GM10847 (cell line): Measurements from ENCODE around the gene ZBTB32.

ENCODE experiments used
- POLR2A ChIP-seq: IDR thresholded peaks from 2 replicates; pipeline ENCODE4 v1.6.1; 2011; ENCODE audit not compliant: insufficient read length; ENCODE audit errors: extremely low read depth

Gene ZBTB32

DNA sequence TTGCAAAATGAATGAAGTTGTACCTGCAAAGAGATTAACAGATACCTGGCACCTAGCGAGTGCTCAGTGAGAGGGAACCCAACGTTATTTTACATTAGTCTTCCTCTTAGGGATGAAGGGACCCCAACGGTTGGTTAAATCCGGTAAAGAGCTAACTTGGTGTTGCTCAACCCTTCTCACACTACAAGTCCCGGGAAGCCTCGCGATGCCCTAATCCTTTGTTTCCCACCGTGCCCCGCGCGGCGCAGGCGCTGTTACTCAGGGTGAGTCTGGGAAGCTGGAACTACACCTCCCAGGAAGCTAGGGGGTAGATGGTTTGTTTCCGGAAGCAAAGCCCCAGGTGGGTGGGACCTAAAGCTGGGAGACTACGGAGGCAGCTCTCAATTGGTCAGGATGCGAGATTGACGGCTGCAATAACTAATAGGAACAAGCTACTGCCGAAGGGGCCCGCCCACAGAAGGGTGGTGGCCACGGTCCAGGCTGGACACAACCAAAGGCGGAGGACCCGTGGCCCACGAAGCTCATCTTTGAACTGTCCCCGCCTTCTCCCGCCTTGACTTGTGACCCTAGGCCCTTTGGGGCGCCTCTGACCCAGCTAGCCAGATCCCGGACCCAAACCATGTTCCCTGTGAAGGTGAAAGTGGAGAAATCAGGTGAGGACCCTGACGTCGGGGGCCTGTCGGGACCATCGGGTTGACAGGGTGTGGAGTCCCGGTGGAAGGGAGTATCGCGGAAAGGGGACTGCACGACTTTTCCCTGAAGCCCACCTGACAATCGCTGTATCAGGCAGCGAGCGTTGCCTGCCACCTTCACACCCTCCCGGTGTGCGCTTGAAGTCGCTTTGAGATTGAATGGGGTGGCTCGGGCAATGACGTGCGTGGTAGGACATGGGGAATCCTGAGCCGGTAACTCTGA is 44.0 kb downstream of the ZBTB32 start, which contains the start of gene LIN37:
Gene LIN37, plus strand, starts transcription at position 471 of the 915 bp plus-strand sequence. Its CDS starts 149 bp downstream, at position 620.
- peak; percentile 51 for TF ChIP-seq POLR2A

DNA sequence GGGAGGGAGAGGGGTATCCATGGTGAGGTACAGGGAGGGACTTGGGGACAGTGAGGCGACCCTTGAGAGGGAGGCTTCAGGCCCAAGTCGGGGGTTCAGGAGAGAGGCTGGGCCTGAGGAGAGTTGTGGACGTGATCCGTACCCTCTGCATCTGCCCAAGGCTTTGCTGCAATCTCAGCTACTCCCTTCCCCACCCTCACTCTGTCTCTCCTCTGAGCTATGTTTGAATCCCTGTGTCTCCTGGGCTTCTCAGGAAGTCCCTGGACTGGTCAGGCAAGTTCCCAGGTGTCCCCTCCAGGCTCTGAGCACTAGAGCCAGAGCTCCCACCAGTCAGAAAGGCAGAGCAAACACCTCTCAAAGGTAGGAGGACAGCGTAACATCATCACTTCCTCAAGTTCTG is 45.8 kb downstream of the ZBTB32 start:
- no peak for TF ChIP-seq POLR2A

DNA sequence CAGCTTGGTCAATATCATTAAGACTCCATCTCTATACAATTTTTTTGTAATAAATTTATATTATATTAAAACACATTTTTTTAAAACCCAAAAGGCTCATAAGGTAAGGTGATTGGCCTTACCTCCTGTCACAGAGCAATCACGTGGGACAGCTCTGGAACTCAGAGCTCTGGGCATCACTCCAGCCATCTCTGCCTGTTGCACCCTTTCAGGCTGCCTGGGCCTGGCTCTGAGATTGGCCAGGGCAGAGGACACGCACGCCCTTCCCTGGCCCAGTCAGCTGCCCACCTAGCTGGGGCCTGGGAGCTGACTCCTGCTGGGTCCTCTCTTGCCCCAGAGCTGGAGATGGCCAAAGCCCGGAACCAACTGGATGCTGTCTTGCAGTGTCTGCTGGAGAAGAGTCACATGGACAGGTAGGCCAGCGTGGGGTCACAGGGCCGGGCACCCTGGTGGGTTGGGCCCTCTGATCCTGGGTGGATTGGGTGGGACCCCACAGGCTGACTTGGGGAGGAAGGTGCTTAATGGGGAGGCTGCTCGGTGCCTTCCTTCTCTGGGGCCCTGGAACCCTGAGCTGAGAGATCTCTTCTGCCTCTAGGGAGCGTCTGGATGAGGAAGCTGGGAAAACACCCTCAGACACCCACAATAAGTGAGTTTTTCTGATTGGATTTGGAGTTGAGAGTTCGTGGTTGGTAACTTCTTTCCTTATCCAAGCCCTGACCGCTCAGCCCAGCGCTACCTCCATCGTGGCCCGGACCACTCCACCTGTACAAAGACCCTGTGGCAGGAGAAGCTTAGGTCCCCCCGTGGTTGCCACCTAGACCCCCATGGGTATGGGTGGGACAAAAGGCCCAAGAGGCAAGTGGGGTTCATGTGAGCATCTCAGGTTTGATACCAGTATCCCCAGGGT is 47.7 kb downstream of the ZBTB32 start:
- TF ChIP-seq POLR2A, result no peak

DNA sequence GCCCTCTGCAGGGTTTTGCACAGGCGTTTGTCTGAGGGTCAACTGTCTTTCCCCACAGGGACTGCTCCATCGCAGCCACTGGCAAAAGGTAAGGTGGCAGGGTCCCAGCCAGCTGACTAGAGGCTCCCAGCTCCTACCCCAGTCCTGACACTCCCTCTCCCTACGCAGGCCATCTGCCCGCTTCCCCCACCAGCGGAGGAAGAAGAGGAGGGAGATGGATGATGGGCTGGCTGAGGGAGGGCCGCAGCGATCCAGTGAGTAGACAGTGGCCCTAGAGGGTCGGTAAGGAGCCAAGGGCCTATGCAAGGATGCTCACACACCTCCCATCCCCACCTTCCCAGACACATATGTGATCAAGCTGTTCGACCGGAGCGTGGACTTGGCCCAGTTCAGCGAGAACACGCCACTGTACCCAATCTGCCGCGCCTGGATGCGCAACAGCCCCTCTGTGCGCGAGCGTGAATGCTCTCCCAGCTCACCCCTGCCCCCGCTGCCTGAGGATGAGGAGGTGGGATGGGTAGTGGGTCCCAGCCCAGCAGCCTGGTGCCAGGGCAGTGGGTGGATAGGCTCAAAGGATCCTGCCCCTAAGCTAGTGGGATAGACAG is 48.5 kb downstream of the ZBTB32 start:
- no peak for TF ChIP-seq POLR2A

DNA sequence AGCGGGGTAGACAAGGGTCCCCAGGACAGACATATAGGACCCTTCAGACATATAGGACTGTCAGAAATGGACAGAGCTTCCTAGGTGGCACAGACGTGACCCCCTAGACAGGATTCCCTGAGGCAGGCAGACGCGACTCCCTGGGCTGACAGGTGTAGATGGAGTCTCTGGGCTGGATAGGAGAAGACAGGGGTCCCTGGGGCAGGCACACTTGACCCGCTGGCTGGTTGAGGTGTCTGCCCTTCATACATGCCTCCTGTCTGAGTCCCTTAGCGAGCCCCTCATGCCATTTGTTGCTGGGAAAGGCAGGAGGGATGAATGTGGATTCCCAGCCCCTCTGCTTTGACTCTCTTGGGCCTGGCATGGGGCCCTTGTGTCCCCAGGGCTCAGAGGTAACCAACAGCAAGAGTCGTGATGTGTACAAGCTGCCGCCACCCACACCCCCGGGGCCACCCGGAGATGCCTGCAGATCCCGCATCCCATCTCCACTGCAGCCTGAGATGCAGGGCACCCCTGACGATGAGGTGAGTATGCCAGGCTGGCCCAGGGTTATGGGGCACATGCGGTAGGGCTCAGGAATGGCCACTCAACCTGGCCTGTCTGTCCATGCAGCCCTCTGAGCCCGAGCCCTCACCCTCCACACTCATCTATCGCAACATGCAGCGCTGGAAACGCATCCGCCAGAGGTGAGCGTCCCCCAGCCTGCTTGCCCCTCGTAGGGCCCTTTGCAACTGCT is 49.4 kb downstream of the ZBTB32 start:
- TF ChIP-seq POLR2A, result no peak

DNA sequence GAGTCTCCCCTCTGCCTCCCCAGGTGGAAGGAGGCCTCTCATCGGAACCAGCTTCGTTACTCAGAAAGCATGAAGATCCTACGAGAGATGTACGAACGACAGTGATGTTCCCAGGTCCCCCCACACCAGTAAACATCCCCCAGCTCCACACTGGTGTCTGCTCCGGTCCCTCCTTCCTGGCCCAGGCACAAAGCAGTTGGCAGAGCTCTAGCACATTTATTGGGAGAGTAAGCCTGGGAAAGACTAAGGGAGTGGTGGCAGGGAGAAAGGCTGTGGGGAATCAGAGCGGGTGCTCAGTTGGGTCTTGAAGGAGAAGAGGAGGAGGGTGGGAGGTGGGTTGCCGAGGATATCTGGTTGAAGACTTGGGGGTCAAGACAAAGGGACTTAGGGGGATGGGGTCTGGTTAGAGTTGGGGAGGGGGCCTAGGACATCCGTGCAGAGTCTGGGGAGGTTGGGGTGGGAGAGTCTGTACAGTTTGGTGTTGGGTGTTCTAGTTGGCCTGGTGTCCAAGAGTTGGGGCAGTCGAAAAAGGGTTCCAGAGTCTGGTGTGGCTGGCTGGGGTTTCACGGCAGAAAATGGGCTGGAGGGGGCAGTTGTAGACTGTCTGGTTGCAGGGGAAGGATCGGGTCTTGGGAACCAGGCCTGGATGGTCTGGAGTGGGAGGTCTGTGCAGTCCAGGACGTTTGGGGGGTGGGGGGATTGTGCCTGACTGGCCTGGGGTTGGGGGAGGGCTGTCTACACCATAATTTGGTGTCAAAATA is 50.2 kb downstream of the ZBTB32 start:
- TF ChIP-seq POLR2A, result no peak

DNA sequence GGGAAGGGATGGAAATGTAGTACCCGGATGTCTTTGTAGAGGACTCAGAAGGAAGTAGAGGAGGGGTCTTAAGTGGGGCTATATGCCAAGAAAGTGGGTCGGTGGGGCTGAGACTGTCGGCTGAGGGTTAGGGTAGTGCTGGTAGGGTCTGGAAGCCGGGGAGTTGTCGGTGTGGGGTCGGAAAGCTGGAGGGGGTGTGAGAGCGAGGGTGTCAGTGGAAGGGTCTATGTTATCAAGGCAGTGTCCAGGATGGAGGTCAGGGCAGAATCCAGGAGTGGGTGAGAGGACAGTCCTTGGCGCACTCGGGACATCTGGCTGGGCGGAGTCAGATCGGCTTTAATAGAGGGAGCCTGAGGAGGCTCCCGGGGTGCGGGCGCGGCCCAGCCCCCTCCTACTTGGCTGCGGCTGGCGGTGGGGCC is 50.8 kb downstream of the ZBTB32 start:
- TF ChIP-seq POLR2A, result no peak

DNA sequence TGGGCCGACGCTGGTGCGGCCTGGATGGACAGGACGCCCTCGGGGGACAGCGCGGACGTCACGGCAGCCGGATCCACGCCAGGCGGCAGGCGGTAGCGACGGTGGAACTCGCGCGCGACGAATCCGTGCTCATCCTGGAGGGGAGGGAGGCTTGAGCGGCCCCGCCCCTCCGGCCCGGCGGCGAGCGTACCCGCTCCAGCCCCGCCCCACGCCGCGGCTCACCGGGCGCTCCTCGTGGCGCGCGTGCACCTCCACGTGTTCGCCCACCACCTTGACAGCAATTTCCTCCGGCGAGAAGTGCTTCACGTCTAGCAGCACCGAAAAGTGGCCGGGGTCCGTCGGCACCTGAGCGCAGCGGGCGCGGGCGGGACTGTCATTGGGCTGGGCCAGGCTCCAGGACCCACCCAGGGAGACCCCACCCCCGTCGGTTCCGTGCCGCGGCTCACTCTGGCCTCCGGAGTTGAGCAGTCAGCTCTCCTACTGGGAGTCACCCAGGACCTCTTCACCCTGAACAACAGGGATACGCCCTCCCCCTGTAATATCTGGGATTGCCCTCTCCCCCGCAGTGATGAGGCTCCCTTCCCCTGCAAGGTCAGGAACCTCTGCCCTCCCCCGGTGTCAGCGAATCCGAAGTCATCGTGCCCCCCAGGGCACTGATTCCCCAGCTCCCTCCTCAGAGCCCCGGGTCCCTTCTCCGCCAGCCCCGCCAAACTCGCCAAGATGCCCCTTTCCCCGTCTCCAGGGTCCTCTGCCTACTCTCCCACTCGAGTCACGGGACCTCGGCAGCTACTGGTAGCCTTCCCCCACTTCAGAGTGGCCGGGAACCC is 51.4 kb downstream of the ZBTB32 start:
- TF ChIP-seq POLR2A, result no peak

DNA sequence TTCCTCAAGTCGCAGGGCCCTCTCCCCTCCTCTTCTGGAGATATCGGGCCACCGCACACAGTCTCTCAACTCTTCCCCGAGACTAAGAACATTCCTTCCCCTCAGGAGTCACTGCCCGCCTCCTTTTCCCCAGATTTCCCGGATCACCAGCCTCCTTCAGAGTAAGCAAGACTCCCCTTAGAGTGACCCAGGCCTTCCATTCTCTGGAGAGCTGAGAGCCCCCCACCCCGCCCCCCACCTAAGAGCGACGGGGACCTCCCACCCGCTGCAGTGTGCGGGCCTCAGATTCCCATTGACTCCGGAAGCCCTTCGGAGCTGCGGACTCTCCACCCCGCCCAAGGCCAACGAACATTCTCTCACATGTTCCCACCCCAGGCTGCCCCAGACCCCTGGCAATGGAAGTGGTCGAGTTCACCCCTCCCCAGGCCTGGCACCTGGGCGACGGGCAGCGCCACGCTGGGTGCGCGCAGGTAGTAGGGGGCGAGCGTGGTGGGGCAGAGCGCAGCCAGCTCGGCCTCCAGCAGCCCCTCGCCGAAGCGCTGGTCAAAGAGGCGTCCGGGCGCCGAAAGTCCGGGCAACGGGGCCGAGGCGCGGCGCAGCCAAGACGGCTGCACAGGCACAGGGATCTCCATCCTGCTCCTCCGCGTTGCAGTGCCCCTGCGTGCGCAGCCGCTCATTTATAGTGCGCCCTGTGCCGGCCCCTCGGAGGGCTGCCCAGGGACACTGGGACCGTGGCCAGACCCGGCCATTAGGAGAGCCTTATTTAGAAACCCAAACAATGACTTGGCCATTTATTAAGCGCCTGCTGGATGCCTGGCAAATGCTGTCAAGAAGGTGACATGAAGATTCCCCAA is 52.2 kb downstream of the ZBTB32 start, which contains the start of gene HSPB6:
Gene HSPB6, minus strand, starts transcription at position 653 of the 854 bp plus-strand sequence. Its CDS starts 21 bp downstream, at position 632.
- TF ChIP-seq POLR2A, result no peak

DNA sequence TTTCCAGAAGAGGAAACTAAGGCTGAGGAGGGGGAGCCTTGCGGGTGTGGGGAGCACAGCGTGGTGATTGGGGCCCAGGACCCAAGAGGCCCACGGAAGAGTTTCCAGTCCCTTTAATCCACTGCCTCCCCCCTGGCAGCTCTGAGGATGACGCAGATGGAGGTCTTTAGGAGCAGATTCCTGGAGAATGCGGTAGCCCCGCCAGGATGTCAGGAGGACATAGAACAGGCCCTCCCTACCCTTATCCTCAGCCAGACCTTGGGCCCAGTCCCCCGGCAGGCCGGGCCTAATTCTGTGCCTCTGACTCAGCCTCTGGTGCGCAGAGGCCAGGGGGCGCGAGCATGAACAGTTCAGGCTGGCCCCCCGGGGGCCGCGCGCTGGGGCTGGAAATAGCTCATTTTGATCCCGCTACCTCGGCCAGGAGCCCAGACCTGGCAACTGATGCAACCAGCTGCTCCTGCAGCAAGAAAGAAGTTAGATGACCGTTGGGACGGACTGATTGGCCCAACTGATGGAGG is 52.9 kb downstream of the ZBTB32 start:
- TF ChIP-seq POLR2A, result no peak

DNA sequence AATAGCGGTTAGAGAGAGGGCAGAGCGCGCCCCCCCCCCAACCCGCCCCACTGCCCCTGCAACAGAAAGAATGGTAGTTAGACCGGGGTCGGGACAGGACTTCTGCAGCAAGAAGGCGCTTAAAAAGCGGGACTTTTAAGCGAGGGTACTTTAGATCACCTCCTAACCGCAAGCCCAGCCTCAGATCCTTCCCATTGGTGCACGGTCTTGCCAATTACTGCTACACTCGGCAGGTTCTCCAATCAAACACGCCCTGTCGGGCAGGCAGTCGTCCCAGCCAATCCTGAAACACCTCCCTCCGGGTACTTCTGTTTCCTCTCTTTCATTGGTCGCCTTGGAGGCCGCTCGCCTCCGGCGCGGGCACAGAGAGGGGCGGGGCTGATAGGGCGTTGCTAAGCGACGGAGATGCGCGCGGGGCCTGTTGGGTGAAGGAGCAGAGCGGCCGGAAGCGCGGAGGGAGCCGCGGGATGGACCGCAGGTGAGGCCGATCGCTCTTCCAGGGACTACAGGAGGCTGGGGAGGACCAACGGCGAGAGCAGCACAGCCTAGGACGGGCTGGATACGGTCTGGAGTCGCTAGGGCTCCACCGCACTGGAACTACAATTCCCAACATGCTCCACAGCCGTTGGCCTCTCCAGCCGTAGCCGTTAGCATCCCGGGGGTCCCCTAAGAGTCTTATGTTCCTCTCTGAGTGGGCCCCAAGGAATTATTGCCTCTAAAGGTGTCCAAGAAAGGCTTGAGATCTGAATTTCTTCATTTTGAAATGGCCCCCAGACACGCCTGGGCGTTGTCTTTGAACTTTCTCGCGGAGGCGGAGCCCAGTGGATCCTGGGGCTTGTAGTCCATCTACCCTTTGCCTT is 53.6 kb downstream of the ZBTB32 start, which contains the start of gene PROSER3:
Gene PROSER3, plus strand, starts transcription at position 428 of the 860 bp plus-strand sequence. Its CDS starts 40 bp downstream, at position 468.
- peak; percentile 51 for TF ChIP-seq POLR2A

DNA sequence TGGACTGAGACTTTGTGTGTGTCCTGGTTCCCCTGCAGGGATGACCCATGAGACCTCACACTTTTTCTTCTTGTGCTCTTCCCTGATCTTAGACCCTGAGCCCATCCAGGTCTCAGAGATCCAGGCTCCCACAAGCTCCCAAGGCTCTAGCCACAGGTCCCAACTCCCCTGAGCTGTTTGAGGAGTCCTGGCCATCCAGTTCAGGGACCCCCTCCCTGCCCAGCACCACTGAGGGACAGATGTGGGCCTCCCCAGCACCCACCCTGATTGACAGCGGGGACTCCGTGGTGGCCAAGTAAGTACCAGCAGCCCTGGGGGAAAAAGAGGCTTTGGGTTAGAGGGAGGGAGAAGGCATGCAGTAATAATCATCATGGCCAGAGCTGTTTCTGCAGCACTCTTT is 55.3 kb downstream of the ZBTB32 start:
- no peak for TF ChIP-seq POLR2A
